GM12874 (cell line): ENCODE measurements around the gene CTNNAL1.

ENCODE experiments used
- CTCF ChIP-seq: IDR thresholded peaks from 2 replicates; pipeline ENCODE4 v1.5.1; 2011; ENCODE audit warnings: low read depth, mild to moderate bottlenecking, control low read depth, low read length, moderate library complexity; ENCODE audit not compliant: insufficient read depth

The CTNNAL1 gene

GRCh38 chr9:109035684-109036423 lies 22.6 kb upstream of the CTNNAL1 start:
- TF ChIP-seq CTCF: no peak

GRCh38 chr9:109033941-109034700 lies 20.8 kb upstream of the CTNNAL1 start:
- TF ChIP-seq CTCF: no peak

GRCh38 chr9:109031241-109031640 lies 17.9 kb upstream of the CTNNAL1 start:
- TF ChIP-seq CTCF: no peak

- TF ChIP-seq CTCF: no peak
Observed at GRCh38 chr9:109030426-109030825, 17.1 kb upstream of the CTNNAL1 start.

GRCh38 chr9:109028457-109028856 lies 15.2 kb upstream of the CTNNAL1 start:
- no peak for TF ChIP-seq CTCF

GRCh38 chr9:109027176-109027575 lies 13.9 kb upstream of the CTNNAL1 start:
- TF ChIP-seq CTCF: no peak

GRCh38 chr9:109026306-109026705 lies 13.0 kb upstream of the CTNNAL1 start:
- no peak for TF ChIP-seq CTCF
